Mesodermal cell (in vitro differentiated cells): ENCODE data around the gene BUB1B.

ENCODE experiments used
- H3K27ac ChIP-seq: 2 replicates; pipeline ENCODE4 v1.7.0; 2013; ENCODE audit warnings: mild to moderate bottlenecking, low read depth, low read length, moderate library complexity; ENCODE audit not compliant: severe bottlenecking
- H3K36me3 ChIP-seq: 2 replicates; pipeline ENCODE4 v1.7.1; 2013; ENCODE audit warnings: mild to moderate bottlenecking, low read length, moderate library complexity; ENCODE audit not compliant: control insufficient read depth, insufficient read depth
- H3K4me1 ChIP-seq: one replicate; pipeline ENCODE4 v1.7.1; 2013; ENCODE audit warnings: mild to moderate bottlenecking, low read length; ENCODE audit not compliant: insufficient read depth, control insufficient read depth, poor library complexity, severe bottlenecking
- H3K4me3 ChIP-seq: 2 replicates; pipeline ENCODE4 v1.7.0; 2013; ENCODE audit warnings: low read length, control low read depth, mild to moderate bottlenecking; ENCODE audit not compliant: insufficient read depth, poor library complexity, severe bottlenecking; ENCODE audit errors: extremely low read depth
- H3K9me3 ChIP-seq: 2 replicates; pipeline ENCODE4 v1.7.1; 2013; ENCODE audit warnings: mild to moderate bottlenecking, low read length, moderate library complexity; ENCODE audit not compliant: control insufficient read depth
- WGBS, 2 experiments: methylation state at CpG; one replicate each; pipeline ENCODE4 v1.1.5; 2013; ENCODE audit warnings: missing lambda C conversion rate in 2 of 2; ENCODE audit not compliant: insufficient coverage in 2 of 2; 5-methylcytosine and 5-hydroxymethylcytosine counted together

The BUB1B gene

DNA sequence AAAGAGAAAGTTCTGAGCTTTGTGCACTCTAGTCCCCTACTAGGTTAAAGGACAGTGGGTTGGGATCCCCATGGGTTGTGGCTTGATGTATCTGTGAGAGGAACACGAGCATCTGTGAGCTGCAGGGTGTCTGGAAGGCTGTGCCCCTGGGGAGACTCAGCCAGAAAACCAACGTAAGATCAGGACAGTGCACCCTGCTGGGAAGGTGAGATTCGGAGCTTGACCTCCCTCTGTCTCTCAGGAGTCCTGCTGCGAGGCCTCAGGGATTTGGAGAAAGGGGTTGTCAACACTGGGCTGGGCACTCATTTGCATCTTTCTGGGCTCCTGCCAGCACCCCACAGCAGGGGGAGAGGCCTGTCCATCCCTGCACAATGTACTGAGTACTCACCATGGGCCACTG lies 106.8 kb downstream of the BUB1B start:
- Histone ChIP-seq H3K4me3 (no peak overlapping the region), H3K4me1 (peaks cover 48% of the 10 kb centered on the region), H3K9me3 (no peaks in the 10 kb centered on the region), H3K36me3 (no peaks in the 10 kb centered on the region), H3K27ac (no peak overlapping the region)
- 64 to 69% methylated on average over 2 to 3 of the region's 4 CpGs for WGBS, 2 experiments

DNA sequence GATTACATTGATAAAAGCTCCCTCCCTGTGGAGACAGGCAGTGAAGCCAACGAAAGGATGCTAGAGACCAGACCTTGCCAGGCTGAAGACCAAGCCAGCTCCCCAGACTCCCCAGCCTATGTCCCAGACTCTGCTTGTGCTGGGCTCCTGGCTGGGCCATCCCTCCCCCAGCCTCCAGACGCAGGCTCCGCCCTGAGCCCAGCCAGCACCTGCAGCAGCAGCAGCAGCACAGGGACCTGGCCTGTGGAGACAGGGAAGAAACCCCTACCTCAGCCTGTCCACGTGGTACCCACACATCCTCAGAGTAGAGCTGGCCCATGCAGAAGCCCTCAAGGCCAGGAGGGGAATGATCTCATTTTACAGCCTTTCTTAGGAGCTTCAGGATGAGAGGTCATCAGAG lies 108.7 kb downstream of the BUB1B start:
- H3K36me3 ChIP-seq = no peaks in the 10 kb centered on the region
- no peak overlapping the region for H3K4me3 ChIP-seq
- peaks cover 29% of the 10 kb centered on the region for H3K4me1 ChIP-seq
- 76 to 81% methylated on average over 2 to 4 of the region's 4 CpGs for WGBS, 2 experiments
- no peak overlapping the region for H3K27ac ChIP-seq
- no peaks in the 10 kb centered on the region for H3K9me3 ChIP-seq

DNA sequence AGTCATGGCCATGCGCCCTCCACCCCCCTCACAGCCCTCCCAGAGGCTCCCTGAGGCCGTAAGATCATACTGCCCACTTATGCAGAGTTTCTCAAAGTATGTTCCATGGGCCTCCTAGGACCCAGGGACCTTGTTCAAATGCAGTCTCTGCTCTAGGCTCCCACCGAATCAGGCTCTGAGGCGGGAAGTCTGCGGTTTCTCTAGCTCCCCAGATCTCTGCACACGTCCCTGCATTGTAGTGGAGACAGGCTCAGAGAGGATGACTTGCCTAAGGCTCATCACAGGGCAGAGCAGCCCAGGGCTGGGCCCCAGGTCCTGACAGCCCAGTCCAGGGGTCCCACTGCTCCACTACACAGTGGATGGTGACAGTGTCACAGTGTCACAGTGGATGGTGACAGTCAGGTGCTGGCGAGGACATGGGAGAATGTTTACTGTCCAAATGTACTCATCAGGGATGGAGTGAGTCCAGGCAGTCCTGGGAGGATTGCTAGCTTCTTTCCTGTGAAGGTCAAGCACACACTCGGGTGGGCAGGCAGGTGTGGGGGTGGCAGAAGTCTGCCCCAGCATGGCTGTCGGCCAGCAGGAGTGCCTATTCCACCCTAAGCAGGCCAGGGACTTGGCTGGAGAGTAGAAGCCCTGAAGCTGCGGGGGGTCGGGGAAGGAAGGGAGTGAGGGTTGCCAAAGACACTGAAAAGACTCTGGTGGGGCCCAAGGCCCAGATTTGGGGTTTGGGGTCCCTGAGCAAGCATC lies 109.6 kb downstream of the BUB1B start:
- H3K4me3 ChIP-seq = no peak overlapping the region
- peaks cover 24% of the 10 kb centered on the region for H3K4me1 ChIP-seq
- no peaks in the 10 kb centered on the region for H3K9me3 ChIP-seq
- no peaks in the 10 kb centered on the region for H3K36me3 ChIP-seq
- WGBS, 2 experiments = 83% methylated on average over 7 to 10 of the region's 11 CpGs
- no peak overlapping the region for H3K27ac ChIP-seq
